GM13976 (cell line): Measurements from ENCODE around the gene PEPD.

Experiments used
- DNase-seq: peaks from one replicate; pipeline ENCODE4 v3.0.0; 2012; ENCODE audit warnings: low spot score
- CTCF ChIP-seq: IDR thresholded peaks from 2 replicates; pipeline ENCODE4 v1.5.1; 2012; ENCODE audit warnings: borderline replicate concordance, mild to moderate bottlenecking; ENCODE audit not compliant: insufficient read depth; ENCODE audit errors: extremely low read depth, missing control alignments, control extremely low read depth
- in situ Hi-C: fragments of 300-500 bp; cut with MboI; formaldehyde crosslinking; loops from one replicate; pipeline ENCODE4 v1.12.0; 2022; ENCODE audit warnings: low sequenced_read_pairs, mixed read lengths, inconsistent platforms; ENCODE audit not compliant: unreplicated experiment

Gene PEPD

DNA sequence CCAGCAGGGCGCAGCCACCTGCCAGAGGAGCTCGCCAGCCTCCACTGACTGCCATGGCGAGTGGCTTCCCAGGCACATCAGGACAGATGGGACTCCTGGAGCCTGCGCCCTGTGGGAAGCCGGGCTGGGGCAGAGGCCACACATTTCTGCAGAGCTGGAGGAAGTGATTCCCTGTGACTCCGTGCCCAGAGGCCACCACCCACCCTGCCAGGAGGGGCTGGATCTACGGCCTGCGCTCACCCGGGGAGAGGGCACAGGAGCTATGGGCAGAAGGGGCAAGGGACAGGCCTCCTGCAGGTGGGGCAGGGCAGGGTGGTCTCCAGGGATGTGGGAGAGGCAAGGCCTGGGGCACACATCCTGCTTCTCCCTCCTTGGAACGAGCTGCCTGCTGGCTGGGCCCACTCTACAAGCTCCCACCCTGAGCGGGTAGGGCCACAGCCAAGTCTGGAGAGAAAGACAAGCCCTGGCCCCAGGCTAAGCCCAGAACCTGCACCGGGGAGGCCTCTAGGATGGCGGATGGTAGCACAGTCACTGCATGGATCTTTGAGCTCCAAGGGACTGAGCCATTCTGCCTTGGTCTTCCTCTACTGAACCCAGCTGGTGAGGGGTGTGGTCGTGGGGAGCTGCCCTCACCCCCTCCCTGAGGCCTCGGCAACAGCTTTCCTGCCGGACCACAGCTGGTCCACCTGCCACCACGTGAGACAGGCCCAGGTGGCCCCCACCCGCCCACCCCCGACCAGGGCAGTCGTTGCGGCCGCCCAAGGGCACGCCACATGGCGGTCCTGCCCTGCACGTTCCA lies 107.5 kb downstream of the PEPD start:
- no peak for TF ChIP-seq CTCF
- in situ Hi-C loops, result no loop called here
- DNase-seq, result no peak

- no peak for DNase-seq
- in situ Hi-C loops, result no loop called here
- no peak for TF ChIP-seq CTCF
These were observed 108.2 kb downstream of the PEPD start for GRCh38 chr19:33413426-33413725.

DNA sequence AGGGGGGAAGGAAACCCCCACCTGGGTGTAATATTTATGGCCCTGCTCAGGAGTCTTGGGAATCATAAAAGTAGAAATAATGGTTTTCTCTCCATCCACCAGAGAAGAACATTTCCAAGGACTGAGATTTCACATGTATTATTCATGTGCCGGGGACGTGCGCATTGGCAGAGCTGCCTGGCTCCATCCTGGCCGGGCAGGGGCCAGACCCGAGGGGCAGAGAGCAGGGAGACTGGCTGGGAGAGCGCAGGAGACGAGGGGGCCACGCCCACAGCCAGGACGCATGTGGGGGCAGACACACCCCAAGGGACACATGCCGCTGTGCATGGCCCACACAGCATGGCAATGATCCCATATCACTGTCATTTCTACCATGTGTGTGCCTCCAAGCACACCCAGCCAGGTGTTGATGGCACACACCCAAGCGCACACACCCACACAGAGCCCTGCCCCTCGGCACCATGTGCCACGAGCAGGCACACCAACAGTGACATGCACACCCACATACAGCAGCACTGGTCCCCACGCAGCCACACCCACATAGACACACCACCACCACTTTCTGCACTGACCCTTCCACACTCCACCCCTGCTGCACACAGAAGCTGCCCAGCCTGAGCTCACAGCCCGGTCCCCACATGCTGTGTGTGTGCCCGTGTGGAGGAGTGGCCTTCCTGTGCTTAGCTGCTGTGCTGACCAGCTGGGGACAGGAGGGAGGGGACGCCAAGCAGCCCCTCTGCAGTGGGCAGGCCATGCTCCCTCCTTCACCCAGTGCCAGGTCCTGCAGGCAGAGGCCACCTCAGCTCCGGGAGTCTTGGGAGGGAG lies 108.8 kb downstream of the PEPD start:
- in situ Hi-C loops, result no loop called here
- DNase-seq, result no peak
- TF ChIP-seq CTCF, result no peak

DNA sequence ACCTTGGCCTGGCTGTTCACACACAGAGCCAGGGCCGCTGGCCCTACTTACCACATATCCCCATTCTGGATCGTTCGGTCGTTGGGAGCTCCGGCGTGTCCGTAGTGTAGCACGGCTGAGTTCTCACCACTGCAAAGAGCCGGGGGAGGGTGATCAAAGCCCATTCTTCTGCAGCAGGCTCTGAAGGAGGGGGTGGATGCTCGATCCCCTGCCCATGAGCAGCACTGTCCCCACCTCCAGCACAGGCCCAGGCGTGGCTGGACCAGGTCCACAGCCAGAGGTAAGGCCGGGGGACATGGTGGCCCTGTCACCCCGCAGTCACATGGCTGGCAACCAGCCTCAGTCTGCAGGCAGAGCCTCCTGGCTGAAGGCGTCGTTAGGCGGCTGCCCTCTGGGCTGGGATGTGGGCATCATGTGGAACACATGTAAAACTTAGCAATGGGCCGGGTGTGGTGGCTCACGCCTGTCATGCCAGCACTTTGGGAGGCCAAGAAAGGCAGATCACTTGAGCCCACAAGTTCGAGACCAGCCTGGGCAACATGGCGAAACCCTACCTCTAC lies 109.9 kb downstream of the PEPD start:
- in situ Hi-C loops, result no loop called here
- DNase-seq, result no peak
- no peak for TF ChIP-seq CTCF

DNA sequence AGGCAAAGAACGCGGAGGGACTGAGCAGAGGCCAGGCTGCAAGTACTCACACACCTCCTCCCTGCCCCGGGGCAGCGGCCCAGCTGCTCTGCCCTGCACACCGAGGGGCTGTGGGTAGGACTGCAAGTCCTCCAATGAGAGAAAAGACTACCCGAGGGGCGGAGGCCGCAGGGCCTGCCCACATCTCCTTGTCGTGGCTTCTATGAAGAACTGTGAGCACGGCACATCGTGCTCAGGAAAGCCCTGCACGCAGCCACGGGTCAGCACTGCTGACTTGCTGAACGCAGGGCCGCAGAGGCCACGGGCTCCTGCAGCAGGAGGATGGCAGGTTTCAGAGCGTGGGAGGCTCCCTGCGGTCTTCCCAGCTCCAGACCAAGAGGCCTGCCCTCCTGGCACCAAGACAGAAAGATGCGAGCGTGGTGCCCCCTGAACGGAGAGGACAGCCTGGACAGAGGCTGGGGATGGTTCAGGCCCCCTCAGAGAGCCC lies 110.6 kb downstream of the PEPD start:
- DNase-seq, result no peak
- TF ChIP-seq CTCF, result no peak
- in situ Hi-C loops, result no loop called here

DNA sequence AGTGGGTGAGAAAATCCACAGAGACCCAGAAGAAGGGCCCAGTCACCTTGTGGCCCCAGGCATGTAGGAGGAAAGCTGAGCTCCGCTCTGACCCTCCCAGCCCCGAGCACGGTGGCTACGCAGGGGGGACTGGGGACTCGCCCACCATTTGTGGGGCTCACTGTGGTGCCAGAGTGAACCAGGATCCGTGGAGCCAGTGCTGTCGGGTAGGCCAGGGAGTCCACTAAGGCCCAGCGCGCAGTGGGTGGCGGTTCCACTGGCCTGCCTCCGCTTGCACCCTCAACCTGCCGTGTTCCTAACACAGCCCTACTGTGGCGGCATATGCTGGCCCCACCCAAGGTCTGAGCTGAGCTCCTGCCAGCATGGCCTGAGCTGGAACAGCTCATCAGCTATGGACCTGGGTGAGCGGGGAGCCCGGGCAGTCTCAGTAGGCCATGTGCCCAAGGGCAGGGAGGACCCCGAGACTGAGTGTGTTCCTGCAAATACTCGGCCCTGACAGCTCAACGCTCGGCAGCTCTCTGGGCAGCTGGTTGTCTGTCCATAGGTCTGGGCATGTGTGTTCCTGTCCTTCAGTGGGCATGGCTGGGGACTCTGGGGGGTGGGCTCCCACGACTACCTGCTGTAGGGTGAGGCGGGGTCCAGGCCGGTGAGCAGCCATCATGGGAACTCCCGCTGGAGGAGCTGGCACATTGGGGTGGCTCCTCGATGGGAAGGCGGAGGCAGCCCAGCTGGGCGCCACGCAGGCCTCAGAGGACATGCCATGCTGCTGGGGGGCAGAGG lies 111.5 kb downstream of the PEPD start:
- no peak for DNase-seq
- in situ Hi-C loops, result loop anchor here (10.0 kb wide), 1 partner anchor 175 kb away; no protein-coding TSS in a partner anchor
- TF ChIP-seq CTCF, result no peak
